ENCODE data around the gene RNF6.

The RNF6 gene

DNA sequence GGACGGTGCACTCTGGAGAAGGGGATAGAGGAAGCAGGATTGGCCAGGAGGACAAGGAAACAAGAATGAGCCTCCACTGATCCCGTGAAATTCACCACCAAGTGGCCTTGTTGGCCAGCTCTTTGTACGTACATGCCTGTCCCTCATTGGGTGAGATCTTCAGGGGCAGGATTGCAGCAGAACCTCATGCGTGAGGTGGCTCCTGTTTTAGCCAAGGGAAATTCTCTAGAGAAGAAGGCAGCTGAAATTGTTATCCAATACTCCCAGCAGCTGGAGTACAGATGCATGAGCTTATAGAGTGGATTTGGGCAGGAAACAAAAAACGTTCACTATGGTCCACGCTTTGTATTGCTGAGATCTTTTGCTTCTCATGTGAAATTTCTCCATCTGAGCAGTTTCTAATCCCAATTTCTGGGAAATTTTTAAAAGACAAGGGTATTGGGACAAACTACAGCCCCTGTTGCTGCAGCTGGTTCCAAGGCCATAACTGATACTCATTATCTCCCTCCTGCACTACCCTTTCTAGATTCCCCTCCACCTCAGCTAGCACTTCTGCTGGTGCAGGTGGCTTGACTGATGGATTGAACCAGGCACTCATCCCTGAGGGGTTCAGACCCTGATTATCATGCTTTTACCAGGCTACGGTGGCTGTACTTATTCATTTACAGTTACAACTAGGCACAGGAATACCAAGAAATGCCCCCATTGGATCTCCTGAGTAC is 3.9 kb upstream of the RNF6 start:
- DNase-seq, result no peak
- H3K4me3 ChIP-seq, result no peak overlapping the region
- peaks cover 0 to 10% (median 4%) of the 10 kb centered on the region in 4 donors for H3K4me1 ChIP-seq
- intact Hi-C loops (cut with DNase I; ENCODE audit: low total_unique reads), result no loop called here
- H3K27me3 ChIP-seq, result no peaks in the 10 kb centered on the region
- no peak overlapping the region for H3K27ac ChIP-seq
- H3K9me3 ChIP-seq, result no peaks in the 10 kb centered on the region
- TF ChIP-seq, protein P1, sequence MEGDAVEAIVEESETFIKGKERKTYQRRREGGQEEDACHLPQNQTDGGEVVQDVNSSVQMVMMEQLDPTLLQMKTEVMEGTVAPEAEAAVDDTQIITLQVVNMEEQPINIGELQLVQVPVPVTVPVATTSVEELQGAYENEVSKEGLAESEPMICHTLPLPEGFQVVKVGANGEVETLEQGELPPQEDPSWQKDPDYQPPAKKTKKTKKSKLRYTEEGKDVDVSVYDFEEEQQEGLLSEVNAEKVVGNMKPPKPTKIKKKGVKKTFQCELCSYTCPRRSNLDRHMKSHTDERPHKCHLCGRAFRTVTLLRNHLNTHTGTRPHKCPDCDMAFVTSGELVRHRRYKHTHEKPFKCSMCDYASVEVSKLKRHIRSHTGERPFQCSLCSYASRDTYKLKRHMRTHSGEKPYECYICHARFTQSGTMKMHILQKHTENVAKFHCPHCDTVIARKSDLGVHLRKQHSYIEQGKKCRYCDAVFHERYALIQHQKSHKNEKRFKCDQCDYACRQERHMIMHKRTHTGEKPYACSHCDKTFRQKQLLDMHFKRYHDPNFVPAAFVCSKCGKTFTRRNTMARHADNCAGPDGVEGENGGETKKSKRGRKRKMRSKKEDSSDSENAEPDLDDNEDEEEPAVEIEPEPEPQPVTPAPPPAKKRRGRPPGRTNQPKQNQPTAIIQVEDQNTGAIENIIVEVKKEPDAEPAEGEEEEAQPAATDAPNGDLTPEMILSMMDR (IDR thresholded peaks at IDR 0.05), result no peak
- H3K36me3 ChIP-seq, result no peaks in the 10 kb centered on the region

DNA sequence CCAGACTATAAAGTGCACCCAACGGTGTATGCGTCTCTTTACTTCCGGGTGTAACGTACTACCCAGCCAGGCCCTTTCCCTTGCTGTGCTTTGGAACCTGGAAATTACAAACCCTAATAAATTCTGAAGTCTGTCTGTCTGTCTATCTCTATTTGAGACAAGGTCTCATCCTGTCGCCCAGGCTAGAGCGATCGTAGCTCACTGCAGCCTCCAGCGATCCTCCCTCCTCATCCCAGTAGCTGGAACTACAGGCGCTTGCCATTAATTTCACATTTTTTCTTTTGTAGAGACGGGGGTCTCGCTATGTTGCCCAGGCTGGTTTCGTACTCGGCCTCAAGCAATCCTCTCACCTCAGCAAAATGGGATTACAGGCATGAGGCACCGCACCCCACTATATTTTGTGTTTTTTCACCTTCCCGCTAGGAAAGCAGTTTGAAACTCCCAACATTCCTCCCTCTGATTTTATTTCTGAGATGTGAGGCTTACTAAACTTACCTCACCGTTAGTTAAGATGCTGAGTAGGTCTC is 469 bp upstream of the RNF6 start:
- H3K4me3 ChIP-seq, result peak overlapping the region; percentile 87 to 92
- intact Hi-C loops (cut with DNase I; ENCODE audit: low total_unique reads), result no loop called here
- no peak for DNase-seq

DNA sequence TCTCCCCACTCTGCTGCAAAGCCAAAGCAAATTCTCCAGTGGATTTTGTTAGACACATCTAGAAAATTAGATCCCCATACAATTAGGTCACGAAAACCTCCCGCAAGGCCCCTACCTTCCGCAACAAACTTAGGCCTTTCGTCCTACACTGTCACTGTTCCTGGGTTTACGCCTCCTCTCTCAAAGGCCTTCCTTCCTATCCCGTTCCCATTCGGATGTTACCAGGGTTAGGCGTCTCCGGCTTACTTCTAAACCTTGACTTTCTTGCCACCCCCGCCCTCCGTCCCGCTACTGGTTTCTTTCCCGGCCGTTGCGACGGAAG is 754 bp downstream of the RNF6 start:
- H3K36me3 ChIP-seq, result peaks cover 33 to 37% (median 34%) of the 10 kb centered on the region in 3 donors
- TF ChIP-seq, protein P1 (IDR thresholded peaks at IDR 0.05), result no peak
- peaks cover 0 to 28% (median 21%) of the 10 kb centered on the region in 4 donors for H3K4me1 ChIP-seq
- DNase-seq, result no peak
- H3K27me3 ChIP-seq, result no peaks in the 10 kb centered on the region
- H3K4me3 ChIP-seq, result peak overlapping the region; percentile 87 to 92
- H3K27ac ChIP-seq, result peak overlapping the region; percentile 93 to 97
- intact Hi-C loops (cut with DNase I; ENCODE audit: low total_unique reads), result no loop called here
- no peaks in the 10 kb centered on the region for H3K9me3 ChIP-seq

More for the DNA sequence above, 469 bp upstream of the RNF6 start:
- Histone ChIP-seq H3K36me3 (peaks cover 21 to 25% (median 21%) of the 10 kb centered on the region in 3 donors), H3K27ac (peak overlapping the region; percentile 93 to 97), H3K9me3 (no peaks in the 10 kb centered on the region), H3K4me1 (peaks cover 0 to 28% (median 21%) of the 10 kb centered on the region in 4 donors), H3K27me3 (no peaks in the 10 kb centered on the region)
- TF ChIP-seq, protein P1 (IDR thresholded peaks at IDR 0.05), result no peak

DNA sequence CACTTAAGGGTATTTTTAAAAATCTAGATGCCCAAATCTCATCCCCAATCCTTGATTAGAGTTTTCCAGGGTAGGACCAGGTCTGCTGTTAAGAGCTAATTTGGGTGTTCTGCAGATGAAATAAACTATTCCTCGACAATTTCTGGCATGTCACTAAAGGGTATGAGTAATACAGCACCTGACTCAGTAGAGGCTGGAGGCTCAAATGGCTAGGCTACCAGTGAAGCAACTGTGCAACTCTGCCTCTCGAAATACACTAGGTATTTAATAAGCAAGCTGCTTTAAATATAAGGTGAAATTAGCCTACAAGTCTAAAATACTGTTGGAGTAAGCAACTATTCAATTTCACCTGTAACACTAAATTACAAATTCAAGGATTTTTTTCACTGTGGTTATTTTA is 1.5 kb downstream of the RNF6 start:
- intact Hi-C loops (cut with DNase I; ENCODE audit: low total_unique reads), result no loop called here
- TF ChIP-seq, protein P1 (IDR thresholded peaks at IDR 0.05), result no peak
- Histone ChIP-seq H3K27ac (peak overlapping the region; percentile 93 to 97), H3K4me3 (peak overlapping the region; percentile 87 to 92), H3K36me3 (peaks cover 40 to 45% (median 41%) of the 10 kb centered on the region in 3 donors), H3K27me3 (no peaks in the 10 kb centered on the region), H3K9me3 (no peaks in the 10 kb centered on the region), H3K4me1 (peaks cover 0 to 28% (median 21%) of the 10 kb centered on the region in 4 donors)
- no peak for DNase-seq

DNA sequence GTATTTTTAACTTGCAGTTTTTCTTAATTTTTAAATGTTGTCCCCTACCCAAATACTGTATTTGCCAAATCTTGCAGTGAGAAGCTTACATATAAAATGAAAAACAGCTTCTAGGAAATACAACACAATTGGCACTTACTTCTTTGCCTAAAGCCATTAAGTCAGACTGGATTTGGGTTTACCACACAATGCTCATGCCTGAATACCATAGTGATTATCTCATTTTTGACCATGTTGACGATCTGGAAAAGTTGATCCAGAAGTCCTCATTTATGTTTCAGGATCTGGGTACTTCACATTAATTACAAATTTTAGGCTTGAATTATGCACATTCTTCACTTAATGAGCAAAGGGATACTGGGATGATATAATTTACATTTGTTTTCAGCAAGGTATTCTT is 2.4 kb downstream of the RNF6 start:
- H3K27ac ChIP-seq, result no peak overlapping the region
- peaks cover 48 to 53% (median 50%) of the 10 kb centered on the region in 3 donors for H3K36me3 ChIP-seq
- DNase-seq, result no peak
- TF ChIP-seq, protein P1 (IDR thresholded peaks at IDR 0.05), result no peak
- intact Hi-C loops (cut with DNase I; ENCODE audit: low total_unique reads), result no loop called here
- peaks cover 0 to 28% (median 21%) of the 10 kb centered on the region in 4 donors for H3K4me1 ChIP-seq
- no peaks in the 10 kb centered on the region for H3K27me3 ChIP-seq
- H3K4me3 ChIP-seq, result no peak overlapping the region
- no peaks in the 10 kb centered on the region for H3K9me3 ChIP-seq
